Endothelial cell of hepatic sinusoid (primary cell): Measurements from ENCODE around the gene CFAP20DC.

ENCODE experiments used
- in situ Hi-C: cut with HindIII; loops from 2 replicates; pipeline ENCODE4 v1.10.0; 2017; ENCODE audit warnings: low sequenced_read_pairs

The CFAP20DC gene

GRCh38 chr3:59027607-59028006 is 22.2 kb downstream of the CFAP20DC start:
- in situ Hi-C loops, result no loop called here

- in situ Hi-C loops, result no loop called here
Measured at GRCh38 chr3:59023612-59024011, 26.2 kb downstream of the CFAP20DC start.

GRCh38 chr3:59017617-59017984 is 32.2 kb downstream of the CFAP20DC start:
- in situ Hi-C loops, result no loop called here

GRCh38 chr3:59016930-59017616 is 32.8 kb downstream of the CFAP20DC start:
- in situ Hi-C loops, result no loop called here

GRCh38 chr3:59013611-59014010 is 36.2 kb downstream of the CFAP20DC start:
- in situ Hi-C loops, result no loop called here

GRCh38 chr3:59006634-59007517 is 42.9 kb downstream of the CFAP20DC start:
- in situ Hi-C loops, result no loop called here

GRCh38 chr3:59001675-59002074 is 48.1 kb downstream of the CFAP20DC start:
- in situ Hi-C loops, result no loop called here

GRCh38 chr3:58999774-59000160 is 50.1 kb downstream of the CFAP20DC start:
- in situ Hi-C loops, result no loop called here

- in situ Hi-C loops, result no loop called here
Measured at GRCh38 chr3:58999134-58999773, 50.6 kb downstream of the CFAP20DC start.

GRCh38 chr3:58998476-58999117 is 51.2 kb downstream of the CFAP20DC start:
- in situ Hi-C loops, result no loop called here

GRCh38 chr3:58996730-58997129 is 53.1 kb downstream of the CFAP20DC start:
- in situ Hi-C loops, result no loop called here

GRCh38 chr3:58994746-58995330 is 55.0 kb downstream of the CFAP20DC start:
- in situ Hi-C loops, result no loop called here

- in situ Hi-C loops, result no loop called here
Measured at GRCh38 chr3:58993547-58993946, 56.3 kb downstream of the CFAP20DC start.

- in situ Hi-C loops, result no loop called here
Measured at GRCh38 chr3:58991623-58992022, 58.2 kb downstream of the CFAP20DC start.

GRCh38 chr3:58991026-58991425 is 58.8 kb downstream of the CFAP20DC start:
- in situ Hi-C loops, result no loop called here

- in situ Hi-C loops, result no loop called here
Measured at GRCh38 chr3:58989955-58990354, 59.9 kb downstream of the CFAP20DC start.

GRCh38 chr3:58989163-58989562 is 60.7 kb downstream of the CFAP20DC start:
- in situ Hi-C loops, result no loop called here

GRCh38 chr3:58988041-58988440 is 61.8 kb downstream of the CFAP20DC start:
- in situ Hi-C loops, result no loop called here

- in situ Hi-C loops, result no loop called here
Measured at GRCh38 chr3:58986654-58987053, 63.2 kb downstream of the CFAP20DC start.

- in situ Hi-C loops, result no loop called here
Measured at GRCh38 chr3:58979840-58980239, 70.0 kb downstream of the CFAP20DC start.

- in situ Hi-C loops, result no loop called here
Measured at GRCh38 chr3:58973796-58974195, 76.0 kb downstream of the CFAP20DC start.
